GM12864 (cell line): ENCODE measurements around the gene UBE2G1.
A peak's percentile ranks its signal among the peaks of the same experiment; 100 is the strongest.

Experiments used
- DNase-seq: peaks from one replicate; pipeline ENCODE4 v3.0.0-alpha.2; 2011; ENCODE audit warnings: low read depth
- H3K4me3 ChIP-seq: 2 replicates; pipeline ENCODE4 v1.5.1; 2011; ENCODE audit warnings: mild to moderate bottlenecking, low read depth, low read length, control low read depth
- TF ChIP-seq, protein P1 (sequence below): IDR thresholded peaks from 2 replicates; pipeline ENCODE4 v1.5.1; 2011; ENCODE audit warnings: low read depth, mild to moderate bottlenecking, moderate library complexity, low read length, control low read depth, inconsistent platforms; ENCODE audit errors: missing control alignments

Gene UBE2G1

DNA sequence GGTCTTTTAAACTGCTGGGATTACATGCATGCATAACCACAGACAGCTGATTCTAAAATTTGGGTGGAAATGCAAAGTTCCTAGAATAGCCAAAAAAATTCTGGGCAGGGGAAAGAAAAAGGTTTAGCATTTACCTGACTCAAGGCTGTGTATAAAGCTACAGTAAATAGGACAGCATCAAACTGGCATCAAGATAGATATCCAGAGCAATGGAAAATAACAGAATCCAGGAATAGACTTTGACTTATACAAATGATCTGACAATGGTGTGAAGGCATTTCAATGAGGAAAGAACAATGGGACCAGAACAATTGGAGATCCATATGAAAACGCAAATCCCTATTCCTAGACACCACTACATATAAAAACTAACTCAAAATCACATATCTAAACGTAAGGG is 115.6 kb downstream of the UBE2G1 start:
- DNase-seq: no peak
- TF ChIP-seq, protein P1, sequence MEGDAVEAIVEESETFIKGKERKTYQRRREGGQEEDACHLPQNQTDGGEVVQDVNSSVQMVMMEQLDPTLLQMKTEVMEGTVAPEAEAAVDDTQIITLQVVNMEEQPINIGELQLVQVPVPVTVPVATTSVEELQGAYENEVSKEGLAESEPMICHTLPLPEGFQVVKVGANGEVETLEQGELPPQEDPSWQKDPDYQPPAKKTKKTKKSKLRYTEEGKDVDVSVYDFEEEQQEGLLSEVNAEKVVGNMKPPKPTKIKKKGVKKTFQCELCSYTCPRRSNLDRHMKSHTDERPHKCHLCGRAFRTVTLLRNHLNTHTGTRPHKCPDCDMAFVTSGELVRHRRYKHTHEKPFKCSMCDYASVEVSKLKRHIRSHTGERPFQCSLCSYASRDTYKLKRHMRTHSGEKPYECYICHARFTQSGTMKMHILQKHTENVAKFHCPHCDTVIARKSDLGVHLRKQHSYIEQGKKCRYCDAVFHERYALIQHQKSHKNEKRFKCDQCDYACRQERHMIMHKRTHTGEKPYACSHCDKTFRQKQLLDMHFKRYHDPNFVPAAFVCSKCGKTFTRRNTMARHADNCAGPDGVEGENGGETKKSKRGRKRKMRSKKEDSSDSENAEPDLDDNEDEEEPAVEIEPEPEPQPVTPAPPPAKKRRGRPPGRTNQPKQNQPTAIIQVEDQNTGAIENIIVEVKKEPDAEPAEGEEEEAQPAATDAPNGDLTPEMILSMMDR: no peak
- H3K4me3 ChIP-seq: no peak overlapping the region

DNA sequence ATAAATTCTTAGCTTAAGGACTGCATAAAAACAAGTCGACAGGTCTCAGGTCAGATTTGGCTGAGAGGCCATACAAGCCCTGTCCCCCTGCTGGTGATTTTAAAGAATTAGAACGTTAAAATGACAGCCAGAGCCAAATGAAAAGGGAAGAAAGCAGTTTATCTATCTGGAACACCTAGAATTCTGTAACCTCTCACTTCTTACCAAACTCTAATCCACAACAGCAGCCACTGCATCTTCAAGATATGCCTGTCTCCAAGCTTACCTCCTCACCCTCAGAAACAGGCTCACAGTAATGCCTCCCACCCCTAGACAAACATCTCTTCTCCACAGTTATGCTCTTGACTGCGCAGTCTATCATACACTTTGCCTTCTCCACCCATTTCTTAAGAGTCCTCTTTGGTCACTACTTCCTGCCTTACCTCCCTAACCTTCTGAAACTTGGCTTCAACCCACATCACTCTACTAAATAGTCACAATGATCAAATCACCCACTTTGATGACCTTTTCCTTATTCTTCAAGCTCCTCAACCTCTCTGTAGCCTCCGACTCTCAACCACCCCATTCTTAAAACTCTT is 116.9 kb downstream of the UBE2G1 start:
- peak; percentile 13 for DNase-seq
- TF ChIP-seq, protein P1: peak; percentile 65
- H3K4me3 ChIP-seq: no peak overlapping the region

DNA sequence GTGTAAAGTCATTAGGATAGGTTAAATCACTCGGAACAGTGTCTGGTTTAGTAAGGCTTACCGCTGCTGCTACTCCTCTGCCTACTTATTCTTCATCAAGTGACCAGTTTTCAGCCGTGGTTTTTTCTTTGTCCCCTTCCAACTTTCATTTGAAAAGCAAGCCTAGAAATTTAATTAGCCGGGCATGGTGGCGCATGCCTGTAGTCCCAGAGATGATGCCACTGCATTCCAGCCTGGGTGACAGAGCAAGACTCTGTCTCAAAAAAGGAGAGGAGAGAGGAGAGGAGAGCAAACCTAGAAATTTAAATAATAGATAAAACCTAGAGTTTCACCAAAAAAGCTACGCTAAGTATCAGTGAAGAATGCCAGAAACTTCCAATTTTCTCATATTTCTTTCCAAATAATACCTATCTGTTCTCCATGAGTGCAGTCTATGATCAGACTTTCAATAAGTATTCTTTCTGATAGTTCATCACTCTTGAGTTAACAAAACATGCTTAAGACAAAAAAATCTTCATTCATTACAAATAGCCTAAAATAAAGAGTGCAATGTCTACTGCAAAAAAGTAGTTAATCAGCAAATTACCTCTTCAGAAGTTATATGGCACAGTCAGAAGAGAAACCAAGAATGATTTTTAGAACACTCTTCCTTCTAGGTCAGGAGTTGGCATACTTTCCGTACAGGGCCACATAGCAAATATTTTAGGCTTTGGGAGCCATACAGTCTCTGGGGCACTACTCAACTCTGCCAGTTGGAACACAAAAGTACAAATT is 117.8 kb downstream of the UBE2G1 start:
- no peak for DNase-seq
- TF ChIP-seq, protein P1: no peak
- H3K4me3 ChIP-seq: no peak overlapping the region

DNA sequence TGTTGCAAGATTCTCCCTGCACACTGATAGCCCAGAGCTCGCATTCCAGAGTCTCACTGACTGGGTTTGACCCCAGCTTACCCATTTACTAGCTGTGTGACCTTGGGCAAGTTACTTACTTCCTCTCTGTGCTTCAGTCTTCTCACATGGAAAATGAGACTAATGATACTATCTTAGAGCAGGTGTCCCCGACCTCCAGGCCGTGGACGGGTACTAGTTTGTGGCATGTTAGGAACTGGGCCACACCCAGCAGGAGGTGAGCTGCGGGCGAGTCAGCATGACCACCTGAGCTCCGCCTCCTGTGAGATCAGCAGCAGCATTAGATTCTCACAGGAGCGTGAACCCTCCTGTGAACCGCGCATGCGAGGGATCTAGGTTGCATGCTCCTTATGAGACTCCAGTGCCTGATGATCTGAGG is 118.5 kb downstream of the UBE2G1 start:
- TF ChIP-seq, protein P1: no peak
- no peak overlapping the region for H3K4me3 ChIP-seq
- no peak for DNase-seq

DNA sequence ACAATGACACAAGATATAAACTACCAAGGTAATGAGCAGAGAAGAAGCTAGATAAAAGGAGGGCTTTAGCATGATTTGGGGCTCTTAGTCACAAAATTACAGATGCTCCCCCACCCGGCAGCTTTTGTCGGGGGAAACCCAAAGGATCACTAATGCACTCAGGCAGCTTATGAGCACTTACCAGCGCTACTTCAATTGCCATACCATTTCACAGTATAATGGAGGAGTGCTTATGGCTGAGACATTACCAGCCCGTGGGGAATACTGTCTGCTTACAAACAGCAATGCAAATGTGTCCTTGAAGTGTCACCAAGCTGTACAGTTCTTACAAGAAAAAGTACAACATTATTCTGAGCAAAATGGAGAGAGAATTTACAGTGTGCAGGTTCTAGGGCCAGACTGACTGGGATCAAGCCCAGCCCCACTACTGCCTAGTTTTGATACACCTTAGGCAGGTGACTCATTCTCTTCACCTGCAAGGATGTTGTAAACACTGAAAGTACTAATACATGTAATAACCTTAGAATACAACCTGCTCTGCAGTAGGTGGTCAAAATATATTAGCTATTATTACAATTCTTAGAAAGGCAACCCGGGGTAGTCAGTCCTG is 119.0 kb downstream of the UBE2G1 start:
- no peak for DNase-seq
- TF ChIP-seq, protein P1: no peak
- no peak overlapping the region for H3K4me3 ChIP-seq

DNA sequence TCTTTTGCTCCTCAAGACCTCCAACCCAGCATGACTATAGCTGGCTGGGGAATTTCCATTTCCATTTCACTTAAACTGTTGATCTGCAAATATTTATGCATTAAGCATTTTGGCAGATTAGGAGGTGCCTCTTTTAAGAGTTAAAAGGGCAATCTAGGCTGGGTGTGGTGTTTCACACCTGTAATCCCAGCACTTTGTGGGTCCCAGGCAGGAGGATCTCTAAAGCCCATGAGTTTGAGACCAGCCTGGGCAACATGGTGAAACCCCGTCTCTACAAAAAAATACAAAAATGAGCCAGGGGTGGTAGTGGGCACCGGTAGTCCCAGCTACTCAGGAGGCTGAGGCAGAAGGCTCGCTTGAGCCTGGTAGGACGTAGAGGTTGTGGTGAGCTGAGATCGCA is 119.8 kb downstream of the UBE2G1 start:
- TF ChIP-seq, protein P1: no peak
- DNase-seq: no peak
- H3K4me3 ChIP-seq: no peak overlapping the region
